Mesenchymal stem cell (in vitro differentiated cells and primary cell): Measurements from ENCODE around the gene BSCL2.
A peak's percentile ranks its signal among the peaks of the same experiment; 100 is the strongest.

Experiments used
- DNase-seq: peaks from one replicate; pipeline ENCODE4 v3.0.0-alpha.2; 2013
- H2AFZ ChIP-seq: one replicate; pipeline ENCODE4 v1.6.1; 2013; ENCODE audit warnings: low read depth, mild to moderate bottlenecking, control low read depth, inconsistent platforms, low read length, moderate library complexity
- H2AK5ac ChIP-seq: 2 replicates; pipeline ENCODE4 v1.6.1; 2013; ENCODE audit warnings: low read length, moderate library complexity, mild to moderate bottlenecking, inconsistent platforms; ENCODE audit not compliant: severe bottlenecking
- H2BK120ac ChIP-seq: one replicate; pipeline ENCODE4 v1.6.1; 2013; ENCODE audit warnings: low read depth, mild to moderate bottlenecking, inconsistent platforms, low read length, moderate library complexity
- H2BK12ac ChIP-seq, 2 experiments: one replicate each; pipeline ENCODE4 v1.6.1; 2013; ENCODE audit warnings: inconsistent platforms in 2 of 2, low read length in 2 of 2, mild to moderate bottlenecking in 2 of 2, moderate library complexity in 2 of 2, control low read depth in 1 of 2
- H2BK15ac ChIP-seq: one replicate; pipeline ENCODE4 v1.6.1; 2013; ENCODE audit warnings: mild to moderate bottlenecking, low read depth, inconsistent platforms; ENCODE audit not compliant: poor library complexity, severe bottlenecking
- H2BK5ac ChIP-seq: 2 replicates; pipeline ENCODE4 v1.6.1; 2013; ENCODE audit warnings: low read depth, mild to moderate bottlenecking, low read length, control low read depth, inconsistent platforms; ENCODE audit not compliant: poor library complexity, severe bottlenecking
- H3K14ac ChIP-seq, 2 experiments: one replicate each; pipeline ENCODE4 v1.6.1; 2013; ENCODE audit warnings: inconsistent platforms in 2 of 2, low read length in 2 of 2, control low read depth in 1 of 2, mild to moderate bottlenecking in 1 of 2, moderate library complexity in 1 of 2
- H3K18ac ChIP-seq, 2 experiments: one replicate each; pipeline ENCODE4 v1.6.1; 2013; ENCODE audit warnings: inconsistent platforms in 2 of 2, low read length in 2 of 2, control low read depth in 1 of 2, low read depth in 1 of 2, mild to moderate bottlenecking in 1 of 2
- H3K23ac ChIP-seq, 2 experiments: one replicate each; pipeline ENCODE4 v1.6.1; 2013; ENCODE audit warnings: inconsistent platforms in 2 of 2, low read length in 2 of 2, mild to moderate bottlenecking in 2 of 2, moderate library complexity in 2 of 2, control low read depth in 1 of 2
- H3K27ac ChIP-seq: 2 replicates; pipeline ENCODE4 v1.5.1; 2013; ENCODE audit warnings: mild to moderate bottlenecking, moderate library complexity, low read length, control low read depth, inconsistent platforms; ENCODE audit not compliant: poor library complexity, severe bottlenecking
- H3K27me3 ChIP-seq, 2 experiments: 2 replicates each; pipeline versions ENCODE4 v1.6.1 to v1.7.0; 2013; ENCODE audit warnings: low read length in 2 of 2, mild to moderate bottlenecking in 2 of 2, moderate library complexity in 2 of 2, control low read depth in 1 of 2, inconsistent platforms in 1 of 2; ENCODE audit not compliant: control insufficient read depth in 1 of 2, insufficient read depth in 1 of 2
- H3K36me3 ChIP-seq, 2 experiments: 2 replicates each; pipeline versions ENCODE4 v1.6.1 to v1.7.0; 2013; ENCODE audit warnings: low read length in 2 of 2, control low read depth in 1 of 2, inconsistent platforms in 1 of 2, low read depth in 1 of 2, mild to moderate bottlenecking in 1 of 2; ENCODE audit not compliant: insufficient read depth in 2 of 2, control insufficient read depth in 1 of 2
- H3K4ac ChIP-seq, 2 experiments: one replicate each; pipeline ENCODE4 v1.6.1; 2013; ENCODE audit warnings: inconsistent platforms in 2 of 2, low read length in 2 of 2, mild to moderate bottlenecking in 2 of 2, moderate library complexity in 2 of 2, control low read depth in 1 of 2, low read depth in 1 of 2
- H3K4me1 ChIP-seq: 2 replicates; pipeline ENCODE4 v1.6.1; 2013; ENCODE audit warnings: low read depth, low read length, control low read depth; ENCODE audit not compliant: control insufficient read depth, insufficient read depth
- H3K4me2 ChIP-seq: 2 replicates; pipeline ENCODE4 v1.6.1; 2013; ENCODE audit warnings: low read length, mild to moderate bottlenecking, inconsistent platforms; ENCODE audit not compliant: poor library complexity, severe bottlenecking
- H3K4me3 ChIP-seq, 2 experiments: 2 replicates each; pipeline versions ENCODE4 v1.5.1 to v1.7.0; 2013; ENCODE audit warnings: low read length in 2 of 2, mild to moderate bottlenecking in 2 of 2, control low read depth in 1 of 2, low read depth in 1 of 2; ENCODE audit not compliant: insufficient read depth in 1 of 2
- H3K79me1 ChIP-seq: replicated peaks from 2 replicates; pipeline ENCODE4 v1.6.1; 2013; ENCODE audit warnings: mild to moderate bottlenecking, control low read depth, low read length, inconsistent platforms; ENCODE audit not compliant: poor library complexity, severe bottlenecking
- H3K9ac ChIP-seq: 2 replicates; pipeline ENCODE4 v1.7.0; 2013; ENCODE audit warnings: mild to moderate bottlenecking, low read length, moderate library complexity
- H3K9me3 ChIP-seq: 2 replicates; pipeline ENCODE4 v1.7.0; 2013; ENCODE audit warnings: mild to moderate bottlenecking, low read length; ENCODE audit not compliant: control insufficient read depth
- H4K8ac ChIP-seq: one replicate; pipeline ENCODE4 v1.6.1; 2013; ENCODE audit warnings: inconsistent platforms, mild to moderate bottlenecking, low read length, moderate library complexity
- H4K91ac ChIP-seq: one replicate; pipeline ENCODE4 v1.6.1; 2013; ENCODE audit warnings: mild to moderate bottlenecking, low read length, inconsistent platforms
- WGBS: methylation state at CpG from one replicate; pipeline ENCODE4 v1.1.7; 2013; ENCODE audit warnings: mixed read lengths; 5-methylcytosine and 5-hydroxymethylcytosine counted together

BSCL2 gene

GRCh38 chr11:62664405-62665074 lies 42.7 kb downstream of the BSCL2 start:
- WGBS: 3% methylated on average over 35 of the region's 36 CpGs
- peaks cover 11% of the 10 kb centered on the region for H3K4me1 ChIP-seq
- H2AFZ ChIP-seq: peak overlapping the region; percentile 77
- H3K4ac ChIP-seq: peak overlapping the region in 1 of 2 experiments; percentile 65
- H3K27ac ChIP-seq: peak overlapping the region; percentile 97
- no peaks in the 10 kb centered on the region for H3K27me3 ChIP-seq
- peaks cover 13% of the 10 kb centered on the region for H3K79me1 ChIP-seq
- no peaks in the 10 kb centered on the region for H3K9me3 ChIP-seq
- H2BK12ac ChIP-seq: no peak overlapping the region
- no peak overlapping the region for H2BK120ac ChIP-seq
- H2BK5ac ChIP-seq: peak overlapping the region; percentile 77
- H3K36me3 ChIP-seq: peaks cover 26 to 40% of the 10 kb centered on the region in 2 experiments
- peak overlapping the region; percentile 85 for H4K91ac ChIP-seq
- no peak overlapping the region for H2AK5ac ChIP-seq
- H3K4me2 ChIP-seq: peak overlapping the region; percentile 68
- peak overlapping the region in 1 of 2 experiments; percentile 68 for H3K14ac ChIP-seq
- peak overlapping the region in 1 of 2 experiments; percentile 89 for H3K23ac ChIP-seq
- peak overlapping the region; percentile 69 for H4K8ac ChIP-seq
- no peak for DNase-seq
- H3K4me3 ChIP-seq: peak overlapping the region; percentile 81 to 94
- H3K18ac ChIP-seq: peak overlapping the region; percentile 83 to 96
- H2BK15ac ChIP-seq: peak overlapping the region; percentile 94
- H3K9ac ChIP-seq: peak overlapping the region; percentile 95

GRCh38 chr11:62656796-62657429 lies 50.3 kb downstream of the BSCL2 start:
- Histone ChIP-seq H3K9me3 (no peaks in the 10 kb centered on the region), H2BK12ac (no peak overlapping the region), H3K27ac (no peak overlapping the region), H2BK15ac (no peak overlapping the region), H3K18ac (no peak overlapping the region), H3K4ac (no peak overlapping the region), H2BK5ac (no peak overlapping the region), H4K8ac (no peak overlapping the region), H3K27me3 (no peaks in the 10 kb centered on the region), H3K36me3 (peaks cover 4 to 5% of the 10 kb centered on the region in 2 experiments), H3K14ac (no peak overlapping the region), H3K23ac (no peak overlapping the region), H2AFZ (no peak overlapping the region), H3K4me1 (peaks cover 2% of the 10 kb centered on the region), H4K91ac (no peak overlapping the region), H3K4me3 (no peak overlapping the region), H3K79me1 (peaks cover 4% of the 10 kb centered on the region), H3K9ac (no peak overlapping the region), H2AK5ac (no peak overlapping the region), H2BK120ac (no peak overlapping the region), H3K4me2 (no peak overlapping the region)
- WGBS: 98% methylated on average over 4 of the region's 5 CpGs
- no peak for DNase-seq

- 97% methylated on average over 11 of the region's 11 CpGs for WGBS
- Histone ChIP-seq H2BK5ac (no peak overlapping the region), H3K27ac (no peak overlapping the region), H3K27me3 (no peaks in the 10 kb centered on the region), H3K14ac (no peak overlapping the region), H3K9ac (no peak overlapping the region), H3K4me2 (no peak overlapping the region), H3K36me3 (peaks cover 5 to 6% of the 10 kb centered on the region in 2 experiments), H3K23ac (no peak overlapping the region), H3K9me3 (no peaks in the 10 kb centered on the region), H2BK15ac (no peak overlapping the region), H3K4me1 (peaks cover 5% of the 10 kb centered on the region), H3K4ac (no peak overlapping the region), H4K8ac (no peak overlapping the region), H2AK5ac (no peak overlapping the region), H2BK12ac (no peak overlapping the region), H2BK120ac (no peak overlapping the region), H3K4me3 (no peak overlapping the region), H3K79me1 (peaks cover 10% of the 10 kb centered on the region), H2AFZ (no peak overlapping the region), H3K18ac (no peak overlapping the region), H4K91ac (no peak overlapping the region)
- DNase-seq: no peak
These were observed 52.9 kb downstream of the BSCL2 start for GRCh38 chr11:62654297-62654696.

GRCh38 chr11:62652161-62653006 lies 54.8 kb downstream of the BSCL2 start:
- Histone ChIP-seq H3K36me3 (peaks cover 25% of the 10 kb centered on the region in 2 experiments), H2BK12ac (no peak overlapping the region), H3K79me1 (peaks cover 19% of the 10 kb centered on the region), H3K18ac (peak overlapping the region in 1 of 2 experiments; percentile 80), H3K4me1 (peaks cover 5% of the 10 kb centered on the region), H2AFZ (peak overlapping the region; percentile 74), H2BK5ac (no peak overlapping the region), H3K4me2 (peak overlapping the region; percentile 83), H3K14ac (no peak overlapping the region), H3K4ac (peak overlapping the region in 1 of 2 experiments; percentile 76), H3K27me3 (no peaks in the 10 kb centered on the region), H2BK120ac (peak overlapping the region; percentile 95), H3K9ac (peak overlapping the region; percentile 96), H3K9me3 (no peaks in the 10 kb centered on the region), H4K8ac (peak overlapping the region; percentile 78), H3K27ac (peak overlapping the region; percentile 46), H2BK15ac (no peak overlapping the region), H4K91ac (no peak overlapping the region), H2AK5ac (peak overlapping the region; percentile 44), H3K23ac (no peak overlapping the region), H3K4me3 (peak overlapping the region; percentile 91 to 98)
- DNase-seq: no peak
- WGBS: 39% methylated on average over 16 of the region's 16 CpGs
